GM18505 (cell line): ENCODE measurements around the gene GARNL3.

Experiments used
- ATAC-seq: cut with Tn5 transposase; IDR thresholded peaks from one replicate; pipeline ENCODE4 v1.9.1; 2021; ENCODE audit not compliant: unreplicated experiment
- POLR2A ChIP-seq: IDR thresholded peaks from 4 replicates; pipeline ENCODE4 v1.6.1; 2011; ENCODE audit warnings: borderline replicate concordance; ENCODE audit not compliant: insufficient read depth, insufficient read length; ENCODE audit errors: extremely low read depth

The GARNL3 gene

GRCh38 chr9:127248241-127248640 is 16.3 kb upstream of the GARNL3 start:
- ATAC-seq: no peak
- no peak for TF ChIP-seq POLR2A

GRCh38 chr9:127249877-127250276 is 14.7 kb upstream of the GARNL3 start:
- TF ChIP-seq POLR2A: no peak
- no peak for ATAC-seq

GRCh38 chr9:127250896-127251391 is 13.6 kb upstream of the GARNL3 start:
- no peak for TF ChIP-seq POLR2A
- ATAC-seq: no peak

DNA sequence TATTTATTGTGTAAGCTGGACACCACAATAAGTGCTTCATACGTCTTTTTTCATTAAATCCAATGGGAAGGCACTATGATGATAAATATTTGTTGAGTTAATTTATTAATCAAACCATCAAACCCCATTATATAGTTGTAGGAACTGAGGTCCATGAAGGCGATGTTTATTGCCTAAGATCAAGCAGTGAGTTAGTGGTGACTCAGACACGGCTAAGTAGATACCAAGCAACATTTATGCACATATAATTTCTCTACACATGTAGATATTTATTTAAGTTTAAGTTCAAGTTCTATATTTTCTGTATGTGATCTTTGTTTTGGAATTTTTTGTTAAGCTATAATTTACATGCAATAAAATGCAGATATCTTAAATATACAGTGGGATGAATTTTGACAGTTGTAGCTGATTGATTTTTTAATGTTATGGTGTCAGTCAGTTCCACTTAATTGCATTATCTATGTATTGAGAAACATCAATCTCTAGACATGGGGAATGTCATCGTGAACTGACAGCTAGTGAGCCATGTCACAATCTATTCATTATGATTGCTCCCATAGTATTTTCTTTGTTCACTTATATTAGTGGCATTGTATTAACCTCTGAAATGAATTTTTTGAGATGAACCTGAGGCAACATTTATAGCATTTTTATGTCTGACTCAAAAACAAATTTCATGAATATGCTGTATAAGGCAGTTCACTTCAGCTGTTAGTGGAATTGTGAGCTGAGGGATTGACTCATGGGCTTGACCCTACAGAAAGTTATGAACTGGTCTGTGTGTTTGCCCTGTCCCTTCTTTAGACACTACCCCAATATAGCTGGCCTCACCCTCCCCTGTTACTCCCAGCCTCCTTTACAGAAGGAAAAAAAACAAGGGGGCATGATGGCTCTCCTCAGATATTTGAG is 11.9 kb upstream of the GARNL3 start:
- no peak for TF ChIP-seq POLR2A
- ATAC-seq: no peak

DNA sequence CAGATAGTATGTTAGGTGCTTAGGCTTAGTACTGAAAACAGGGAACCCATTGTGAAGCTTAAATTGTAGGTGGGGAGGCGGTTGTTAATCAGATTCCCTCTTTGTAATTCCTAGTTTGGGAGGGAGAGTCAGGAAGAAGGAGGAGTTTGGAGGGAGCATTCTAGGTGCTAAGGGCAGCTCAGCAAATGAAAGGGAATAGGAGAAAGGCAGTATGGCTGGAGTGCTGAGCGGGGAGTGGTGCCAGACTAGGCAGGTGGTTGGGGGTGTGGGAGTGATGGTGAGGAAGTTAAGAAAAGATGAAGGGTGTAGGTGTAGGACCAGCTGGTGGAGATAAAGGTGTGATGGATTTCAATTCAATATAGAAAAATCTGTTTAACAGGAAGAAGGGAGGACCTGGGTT is 11.1 kb upstream of the GARNL3 start:
- TF ChIP-seq POLR2A: no peak
- no peak for ATAC-seq

DNA sequence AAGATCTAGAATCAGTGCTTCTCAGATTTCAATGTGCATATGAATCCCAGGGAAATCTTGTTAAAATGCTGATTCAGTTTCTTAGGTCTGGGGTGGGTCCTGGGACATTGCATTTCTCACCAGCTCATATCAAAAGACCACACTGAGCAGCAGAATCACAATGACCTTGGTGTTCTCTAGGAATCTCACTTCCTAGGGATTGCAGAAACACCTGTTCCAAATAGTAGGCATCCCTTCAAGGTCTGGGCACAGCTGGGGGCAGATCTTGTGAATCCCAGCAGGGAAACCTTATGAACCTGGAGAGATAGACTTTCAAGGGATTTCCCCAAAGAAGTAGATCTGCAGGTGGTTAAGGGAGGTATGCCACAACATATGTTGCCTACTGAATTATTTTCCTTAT is 8.9 kb upstream of the GARNL3 start:
- no peak for TF ChIP-seq POLR2A
- no peak for ATAC-seq

DNA sequence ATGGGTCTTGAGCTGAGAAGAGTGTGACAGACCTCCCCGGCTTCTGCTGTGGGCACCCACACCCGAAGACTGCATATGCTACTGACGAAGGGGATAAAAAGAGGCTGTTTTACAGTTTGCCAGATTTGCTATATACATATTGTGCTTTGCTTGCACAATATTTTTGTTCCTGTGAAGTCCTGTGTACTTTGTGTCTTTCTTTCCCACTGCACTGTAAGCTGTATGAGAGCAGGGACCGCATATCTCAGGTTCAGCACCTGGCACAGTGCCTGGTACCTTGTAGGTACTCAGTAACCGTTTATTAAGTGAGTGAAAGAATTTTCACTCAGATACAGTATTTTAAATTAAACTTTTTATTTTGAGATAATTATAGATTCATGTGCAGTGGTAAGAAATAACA is 8.2 kb upstream of the GARNL3 start:
- ATAC-seq: no peak
- no peak for TF ChIP-seq POLR2A

DNA sequence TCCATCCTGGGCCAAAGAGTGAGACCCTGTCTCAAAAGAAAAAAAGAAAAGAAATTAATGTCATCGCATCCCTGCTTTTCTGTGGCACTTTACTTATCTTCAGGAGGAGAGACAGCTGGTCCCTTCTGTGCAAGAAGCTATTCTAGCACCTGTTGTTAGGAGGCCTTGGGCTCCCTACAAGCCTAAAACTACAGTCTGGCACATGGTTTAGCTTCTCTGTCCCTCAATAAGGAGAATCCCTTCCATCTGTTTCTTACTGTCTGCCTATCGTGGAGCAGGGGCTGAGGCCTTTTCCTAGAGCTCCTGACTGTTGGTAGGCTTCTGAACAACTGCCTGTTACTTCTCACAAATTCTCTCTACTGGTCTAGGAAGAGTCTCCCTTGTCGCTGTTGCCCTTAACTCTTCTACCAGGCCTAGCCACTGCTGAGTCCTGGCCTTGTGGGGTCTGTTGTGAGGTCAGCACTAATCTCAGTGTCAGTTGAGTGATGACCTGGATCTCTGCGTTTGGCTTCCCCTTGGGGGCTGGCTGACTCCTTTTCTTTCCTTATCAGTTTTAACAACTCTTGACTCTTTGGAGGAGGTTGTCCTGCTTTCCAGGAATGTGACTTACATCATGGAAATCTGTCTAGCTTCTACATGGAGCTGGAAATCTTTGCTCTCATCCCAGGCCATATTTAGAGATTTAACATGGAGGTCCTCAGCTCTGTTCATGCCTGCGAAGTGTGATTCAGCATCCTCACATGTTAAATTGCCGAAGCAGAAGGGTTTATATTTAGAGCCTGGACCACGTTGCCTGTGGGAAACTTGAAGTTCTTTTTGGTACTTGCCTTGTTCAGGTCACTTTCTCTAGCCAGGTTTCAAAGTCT is 5.7 kb upstream of the GARNL3 start:
- no peak for ATAC-seq
- TF ChIP-seq POLR2A: no peak

DNA sequence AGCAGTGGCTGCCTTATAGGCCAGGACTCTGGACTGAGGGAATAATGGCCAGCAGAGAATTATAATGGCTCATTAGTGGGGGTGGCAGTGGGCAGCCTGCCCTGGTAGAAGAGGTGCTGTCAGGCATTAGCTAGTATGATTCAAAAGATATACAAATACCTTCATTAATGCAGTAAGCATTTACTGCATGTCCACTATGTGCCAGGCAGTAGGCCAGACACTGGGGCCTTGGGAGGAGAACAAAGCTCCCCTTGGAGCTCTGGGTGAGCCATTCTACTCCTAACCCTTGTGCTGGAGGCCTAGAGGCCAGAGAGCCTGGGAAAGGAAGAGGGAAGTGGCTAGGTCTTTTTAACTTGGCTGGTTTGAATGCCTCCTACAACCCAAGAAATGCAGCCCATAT is 2.0 kb upstream of the GARNL3 start:
- no peak for ATAC-seq
- TF ChIP-seq POLR2A: no peak

- TF ChIP-seq POLR2A: no peak
- no peak for ATAC-seq
Measured at GRCh38 chr9:127263237-127263636, 1.3 kb upstream of the GARNL3 start.

DNA sequence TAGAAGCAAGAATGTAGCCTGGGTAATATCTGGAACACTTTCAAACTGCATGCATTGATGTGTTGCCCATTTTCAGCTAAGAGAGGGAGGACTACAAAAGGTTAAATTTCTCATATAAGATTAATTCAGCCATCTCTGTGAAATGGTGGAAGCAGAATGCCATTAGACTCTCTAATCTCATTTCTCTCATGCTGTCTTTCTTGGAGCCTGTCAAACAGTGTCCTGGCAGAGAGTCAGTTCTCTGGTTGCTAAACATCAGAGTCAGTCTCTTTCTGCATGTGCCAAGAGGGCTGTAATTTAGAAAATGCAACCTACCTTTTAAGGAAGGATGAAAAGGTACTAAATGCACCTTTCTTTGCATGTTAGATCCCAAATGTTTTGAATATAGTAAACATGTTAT is 910 bp upstream of the GARNL3 start:
- no peak for ATAC-seq
- no peak for TF ChIP-seq POLR2A

DNA sequence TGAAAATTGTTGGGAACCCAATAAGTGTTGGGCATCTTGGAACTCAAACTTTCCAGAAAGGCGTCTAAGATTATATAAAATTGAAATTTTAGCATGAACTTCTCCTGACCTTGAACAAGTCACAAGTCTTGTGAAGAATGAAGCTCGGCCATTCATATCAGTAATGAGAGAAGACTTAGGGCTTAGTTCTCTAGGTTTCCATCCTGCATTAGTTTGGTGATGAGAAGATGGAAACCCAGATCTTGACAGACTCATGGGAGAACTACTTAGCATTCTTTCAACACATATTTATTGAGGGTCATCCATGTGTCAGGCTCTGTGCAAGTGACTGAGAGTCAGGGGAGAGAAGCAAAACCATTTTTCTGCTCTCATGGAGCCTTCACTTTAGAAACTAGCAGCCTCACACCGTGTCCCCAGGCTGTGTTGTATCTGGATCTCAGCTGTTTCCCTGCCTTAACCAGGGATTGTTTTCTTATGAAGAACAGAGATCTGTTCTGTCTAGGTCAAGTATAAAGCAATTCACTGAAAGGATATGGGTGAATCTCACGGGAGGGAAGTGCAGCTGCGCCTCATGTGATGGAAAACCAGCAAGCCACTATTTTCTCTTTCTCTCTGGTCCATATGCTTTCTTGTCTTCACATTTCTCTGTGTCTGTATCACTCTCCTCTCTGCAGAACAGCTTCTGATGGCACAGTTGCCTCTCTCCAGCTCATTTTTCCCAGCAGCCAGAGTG is 3.4 kb downstream of the GARNL3 start:
- no peak for ATAC-seq
- TF ChIP-seq POLR2A: no peak

DNA sequence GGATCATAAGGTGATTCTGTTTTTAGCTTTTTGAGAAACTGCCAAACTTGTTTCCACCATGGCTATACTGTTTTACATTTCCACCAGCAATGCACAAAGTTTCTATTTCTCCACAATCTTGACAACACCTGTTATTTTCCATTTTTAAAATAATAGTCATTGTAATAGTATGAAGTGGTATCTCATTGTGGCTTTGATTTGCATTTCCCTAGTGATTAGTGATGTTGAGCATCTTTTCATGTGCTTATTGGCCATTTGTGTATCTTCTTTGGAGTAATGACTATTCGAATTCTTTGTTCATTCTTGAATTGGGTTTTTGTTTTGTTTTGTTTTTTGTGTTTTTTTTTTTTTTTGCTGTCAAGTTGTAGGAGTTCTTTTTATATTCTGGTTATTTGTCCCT is 4.9 kb downstream of the GARNL3 start:
- ATAC-seq: no peak

More for the DNA sequence above, 4.9 kb downstream of the GARNL3 start:
- no peak for TF ChIP-seq POLR2A
